Measurements from ENCODE around the gene CDC42BPG.

CDC42BPG gene

DNA sequence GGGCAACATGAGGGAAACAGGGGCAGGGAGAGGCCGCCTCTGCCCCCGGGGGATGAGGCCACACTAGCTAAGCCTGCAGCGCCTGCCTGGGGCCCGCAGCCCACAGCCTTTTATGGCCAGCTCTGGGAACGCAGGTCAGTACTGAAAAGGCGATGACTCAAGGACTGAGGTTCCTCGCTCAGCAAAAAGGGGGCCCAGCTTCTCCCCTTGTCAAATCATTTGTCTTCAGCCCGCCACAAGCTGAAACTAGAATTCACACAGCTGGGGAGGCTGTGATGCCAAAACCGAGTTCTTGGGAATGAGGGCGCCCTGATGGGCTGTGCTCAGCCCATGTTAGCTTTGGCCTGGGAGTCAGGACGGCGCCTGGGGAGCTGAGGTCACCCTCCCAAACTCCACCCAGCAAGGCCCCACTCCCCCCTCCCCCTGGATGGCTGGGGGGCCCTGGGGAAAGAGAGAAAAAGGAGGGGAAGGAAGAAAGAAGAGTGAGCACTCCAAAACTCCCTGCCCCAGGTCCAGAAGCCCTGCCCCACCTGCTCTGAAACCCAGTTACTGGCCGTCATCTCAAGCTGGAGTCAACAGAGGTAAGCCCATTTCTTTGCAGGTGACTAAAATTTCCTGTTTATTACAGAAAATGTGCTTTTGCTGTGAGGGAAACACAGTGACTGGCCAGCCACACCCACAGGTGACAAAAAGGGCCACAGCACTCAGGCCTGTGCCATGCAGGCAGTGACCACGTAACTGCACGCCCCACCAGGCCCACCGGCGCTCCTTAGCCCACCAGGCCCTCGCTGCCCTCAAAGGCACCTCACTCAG lies 20.2 kb upstream of the CDC42BPG start:
- DNase-seq: no peak

DNA sequence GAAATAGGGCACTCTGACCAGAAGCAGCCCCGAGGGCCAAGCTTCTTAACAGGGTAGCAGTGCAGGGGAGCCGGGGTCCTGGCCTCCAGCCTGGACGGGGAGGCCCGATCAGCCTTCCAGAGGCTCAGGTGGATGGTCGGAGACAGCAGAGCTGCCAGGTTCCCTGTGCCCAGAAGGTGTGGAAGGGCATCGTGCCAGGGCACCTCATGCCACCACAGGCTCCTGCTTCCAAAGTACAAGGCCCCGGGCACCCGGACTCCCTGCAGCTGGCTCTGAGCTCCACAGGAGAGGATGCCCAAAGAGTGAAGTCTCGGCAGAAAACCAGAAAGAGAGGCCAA lies 19.7 kb upstream of the CDC42BPG start:
- no peak for DNase-seq

GRCh38 chr11:64863391-64864060 lies 19.1 kb upstream of the CDC42BPG start:
- no peak for DNase-seq

- no peak for DNase-seq
Measured at GRCh38 chr11:64862987-64863390, 18.5 kb upstream of the CDC42BPG start.

DNA sequence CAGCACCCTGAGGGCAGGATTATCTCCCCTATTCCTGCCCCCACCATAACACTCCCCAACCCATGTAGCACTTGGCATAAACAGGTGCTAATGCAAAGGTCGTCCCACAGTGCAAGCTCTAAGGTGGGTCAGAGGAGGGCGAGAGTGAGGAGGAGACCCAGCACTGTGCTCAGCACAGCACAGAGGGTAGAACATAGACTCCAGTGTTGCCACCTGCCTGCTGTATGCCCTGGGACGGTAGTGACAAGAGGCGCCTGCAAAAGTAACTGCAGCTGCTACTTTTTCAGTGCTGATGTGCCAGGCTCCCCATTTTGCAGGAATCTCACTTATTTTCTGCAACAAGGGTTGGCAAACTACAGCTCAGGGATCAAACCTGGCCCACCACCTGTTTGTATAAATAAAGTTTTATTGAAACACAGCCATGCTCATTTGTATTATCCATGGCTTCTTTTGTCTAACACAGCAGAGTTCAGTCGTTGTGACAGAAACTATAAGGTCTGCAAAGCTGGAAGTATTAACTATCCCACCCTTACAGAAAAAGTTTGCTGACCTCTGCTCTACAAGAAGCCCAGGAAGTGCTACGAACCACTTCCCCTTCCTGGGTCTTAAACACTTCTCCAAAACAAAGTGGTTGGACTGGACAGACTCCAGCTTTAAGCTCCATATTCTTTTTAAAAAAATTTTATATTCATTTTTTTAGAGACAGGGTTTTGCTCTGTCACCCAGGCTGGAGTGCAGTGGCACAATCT lies 16.9 kb upstream of the CDC42BPG start:
- DNase-seq: no peak

DNA sequence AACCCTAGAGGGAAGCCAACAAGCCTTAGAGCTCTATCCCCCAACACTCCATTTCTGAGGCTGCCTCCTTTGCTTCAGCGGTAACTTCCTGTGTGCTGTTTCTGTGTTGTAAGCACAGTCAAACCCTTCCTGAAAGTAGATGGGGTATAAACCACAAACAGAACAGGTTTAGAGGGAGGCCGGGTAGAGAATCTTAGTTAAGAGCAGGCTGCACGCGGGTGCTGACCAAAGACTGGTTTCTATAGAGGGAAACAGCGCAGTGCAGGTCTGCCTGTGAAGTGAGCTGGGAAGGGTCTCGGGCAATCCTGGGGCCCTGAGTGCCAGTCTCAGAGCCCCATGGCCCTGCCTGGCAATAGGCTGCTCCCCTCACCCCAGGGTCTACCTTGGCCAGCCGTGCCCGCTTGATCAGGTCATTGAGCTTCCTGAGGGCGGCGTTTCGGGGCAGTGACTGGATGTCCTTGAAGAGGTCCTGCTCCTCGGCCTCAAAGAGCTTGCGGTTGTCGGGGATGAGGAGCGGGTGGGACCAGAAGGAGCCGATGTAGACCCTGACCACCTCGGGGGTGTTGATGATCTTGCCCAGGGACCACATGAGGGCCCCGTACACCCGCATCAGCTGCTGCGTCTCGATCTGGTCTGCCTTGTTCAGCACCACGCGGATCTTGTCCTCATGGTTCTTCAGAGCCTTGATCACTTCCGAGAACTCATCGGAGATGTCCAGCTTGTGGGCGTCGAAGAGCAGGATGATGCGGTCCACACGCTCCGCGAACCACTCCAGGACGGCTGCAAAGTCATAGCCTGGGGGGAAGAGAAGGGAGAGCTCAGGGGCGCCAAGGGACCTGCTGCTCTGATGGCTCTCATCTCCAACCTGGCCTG lies 15.3 kb upstream of the CDC42BPG start:
- no peak for DNase-seq

GRCh38 chr11:64858467-64859263 lies 14.2 kb upstream of the CDC42BPG start:
- DNase-seq: no peak

DNA sequence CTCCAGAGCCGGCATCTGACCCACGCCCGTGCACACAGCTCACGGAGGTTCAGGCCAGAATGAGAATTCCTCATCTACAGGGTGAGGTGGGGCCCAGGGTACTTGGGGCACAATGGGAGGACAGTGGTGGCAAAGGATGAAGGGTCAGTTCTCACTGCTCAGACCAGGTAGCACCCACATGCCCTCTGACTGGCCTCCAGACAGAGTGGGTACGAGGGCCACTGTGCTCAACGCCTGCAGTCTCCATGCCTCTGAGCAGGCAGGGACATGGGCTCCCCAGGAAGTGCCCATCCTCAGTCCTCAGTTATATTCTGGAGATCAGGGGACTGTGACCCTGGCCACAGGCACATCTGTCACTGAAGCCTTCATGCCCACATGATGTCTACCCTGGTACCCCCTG lies 13.0 kb upstream of the CDC42BPG start:
- no peak for DNase-seq

GRCh38 chr11:64856382-64857227 lies 12.2 kb upstream of the CDC42BPG start:
- DNase-seq: no peak

DNA sequence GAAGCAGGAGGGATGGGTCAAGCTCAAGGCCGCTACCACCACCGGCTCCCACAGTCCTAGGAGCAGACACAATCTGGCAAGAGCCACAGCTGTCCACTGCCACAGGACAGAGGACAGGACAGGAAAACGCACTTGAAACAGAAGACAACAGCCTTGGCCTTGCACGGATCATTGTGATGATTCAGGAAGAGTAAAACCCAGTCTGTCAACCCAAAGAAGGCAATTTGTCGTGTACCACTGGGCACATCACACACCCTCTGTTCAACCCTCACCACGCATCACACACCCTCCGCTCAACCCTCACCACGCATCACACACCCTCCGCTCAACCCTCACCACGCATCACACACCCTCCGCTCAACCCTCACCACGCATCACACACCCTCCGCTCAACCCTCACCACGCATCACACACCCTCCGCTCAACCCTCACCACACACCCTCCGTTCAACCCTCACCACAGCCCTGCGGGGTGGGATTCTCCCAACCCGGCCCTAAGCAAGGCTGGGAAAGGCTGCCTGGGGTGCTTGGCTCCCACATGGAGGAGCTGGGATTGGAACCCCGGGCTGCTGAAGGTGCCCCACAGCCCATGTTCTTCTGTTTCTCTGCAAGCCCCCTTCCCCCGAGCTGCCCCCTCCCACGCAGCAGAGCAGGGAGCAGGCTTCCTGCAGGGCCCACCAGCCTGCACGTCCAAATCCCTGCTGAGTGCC lies 11.3 kb upstream of the CDC42BPG start:
- DNase-seq: no peak

GRCh38 chr11:64854534-64855502 lies 10.4 kb upstream of the CDC42BPG start:
- no peak for DNase-seq

DNA sequence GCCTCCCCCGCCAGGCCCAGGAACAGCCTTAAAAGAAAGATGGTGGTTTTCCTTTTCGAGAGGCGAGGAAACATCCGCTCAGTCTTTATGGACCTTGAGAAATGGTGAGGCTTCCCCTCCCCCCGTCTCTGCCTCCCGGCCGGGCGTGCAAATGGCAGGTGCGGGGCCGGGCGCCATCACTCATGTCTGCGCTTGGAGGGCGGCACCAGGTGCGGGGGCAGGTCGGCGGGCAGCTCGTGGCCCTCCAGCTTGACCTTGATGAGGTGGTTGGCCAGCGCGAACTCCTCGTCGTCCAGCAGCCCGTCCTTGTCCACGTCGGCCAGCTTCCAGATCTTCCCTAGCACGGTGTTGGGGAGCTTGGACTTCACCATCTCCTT lies 9.7 kb upstream of the CDC42BPG start:
- DNase-seq: no peak

DNA sequence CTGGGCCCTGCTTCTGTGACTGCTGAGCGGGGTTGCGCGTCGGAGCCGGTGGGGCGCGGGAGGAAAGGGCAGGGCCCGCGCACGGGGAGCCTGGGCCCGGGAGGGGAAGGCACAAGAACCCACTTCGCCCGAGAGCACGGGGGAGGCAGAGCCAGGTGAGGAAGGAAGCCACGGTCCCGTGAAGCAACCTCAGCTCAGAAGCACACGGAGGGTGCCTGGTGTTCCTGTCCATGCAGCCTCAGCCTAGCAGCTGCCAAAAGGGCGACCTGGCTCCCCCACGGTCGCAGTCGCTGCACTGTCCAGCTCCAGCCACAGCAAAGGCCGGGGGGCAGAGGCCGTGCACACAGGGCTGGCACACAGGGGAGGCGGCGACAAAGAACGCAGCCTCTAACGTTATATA lies 9.3 kb upstream of the CDC42BPG start:
- DNase-seq: no peak

DNA sequence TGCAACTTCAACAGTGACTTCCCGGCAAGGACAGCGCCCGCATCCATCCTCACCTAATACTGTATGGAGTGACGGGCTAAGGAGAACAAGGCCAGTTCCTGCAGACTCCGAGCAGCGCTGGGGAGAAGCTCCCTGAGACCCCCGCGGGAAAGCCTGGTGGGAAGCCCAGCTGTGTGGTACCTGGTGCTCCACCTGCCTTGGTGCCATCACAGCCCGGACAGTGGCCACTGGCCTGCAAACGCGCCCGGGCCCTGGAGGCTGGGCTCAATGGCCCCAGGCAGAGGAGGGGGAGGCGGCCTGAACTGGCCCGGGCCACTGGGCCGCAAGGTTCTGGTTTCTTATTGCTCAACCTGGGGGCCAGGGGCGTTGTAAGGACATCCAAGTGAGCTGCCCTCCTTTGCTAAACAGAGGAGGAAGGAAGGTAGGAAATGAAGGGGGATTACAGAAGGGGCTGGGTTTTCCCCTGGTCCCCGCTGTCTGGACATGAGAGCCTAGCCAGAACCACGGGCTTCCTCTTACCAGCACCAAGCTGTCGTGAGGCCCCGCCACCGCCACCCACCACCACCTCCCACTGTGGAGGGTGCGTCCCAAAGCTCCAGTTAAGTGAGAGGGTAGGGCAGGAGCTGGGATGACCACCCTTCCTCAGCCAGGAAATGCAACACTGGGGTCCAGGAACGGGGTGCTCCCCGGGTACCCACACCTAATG lies 8.5 kb upstream of the CDC42BPG start:
- no peak for DNase-seq

DNA sequence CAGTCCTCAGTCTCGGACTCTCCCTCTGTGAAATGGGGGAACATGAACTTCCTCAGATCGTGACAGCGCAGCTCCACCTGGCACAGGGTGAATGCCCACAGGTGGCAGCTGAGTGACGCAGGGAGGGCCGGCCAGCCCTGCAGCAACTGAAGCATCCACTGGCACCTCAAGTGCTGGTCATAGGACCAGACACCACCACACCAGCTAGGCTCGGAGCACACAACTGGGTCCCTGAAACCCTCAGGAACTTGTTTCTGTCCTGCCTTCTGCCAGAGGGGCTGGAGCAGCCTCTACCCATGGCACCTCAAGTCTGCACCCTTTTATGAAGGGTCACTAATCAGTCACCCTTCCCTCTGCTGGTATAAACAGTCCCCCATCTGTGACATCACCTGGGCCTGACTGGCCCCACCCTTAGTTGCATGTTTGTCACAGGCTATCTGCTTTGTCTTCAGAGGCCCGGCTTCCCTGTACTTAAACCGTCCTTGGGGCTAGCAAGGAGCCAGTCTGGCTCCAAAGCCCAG lies 7.4 kb upstream of the CDC42BPG start:
- no peak for DNase-seq

DNA sequence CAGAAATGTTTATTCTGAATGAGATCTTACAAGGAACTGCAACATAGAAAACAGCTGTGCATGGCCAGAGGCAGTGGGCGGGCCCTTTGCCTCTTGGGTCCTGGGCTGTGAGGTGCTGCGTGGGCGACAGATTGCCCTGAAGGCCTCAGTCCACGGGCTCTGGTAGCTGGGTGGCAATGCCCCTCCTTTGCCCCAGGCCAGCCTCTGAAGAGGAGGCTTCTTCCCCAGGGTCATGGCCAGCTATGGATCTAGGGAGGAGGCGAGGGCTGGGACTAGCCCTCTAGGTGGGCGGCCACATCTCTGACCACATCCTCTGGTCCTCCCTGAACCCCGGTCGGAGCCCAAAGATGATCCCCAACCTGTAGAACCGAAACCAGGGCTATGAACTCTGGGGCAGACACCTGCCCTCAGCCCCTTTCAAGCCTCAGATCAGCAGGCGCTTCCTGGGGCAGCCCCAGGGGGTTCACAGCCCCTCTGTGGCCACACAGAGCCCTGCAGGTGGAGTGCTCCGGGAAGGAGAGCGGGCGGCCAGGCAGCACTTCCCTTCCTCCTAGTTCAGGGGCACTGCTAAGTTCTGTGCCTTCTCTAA lies 6.6 kb upstream of the CDC42BPG start:
- DNase-seq: no peak

GRCh38 chr11:64849598-64850356 lies 5.3 kb upstream of the CDC42BPG start:
- no peak for DNase-seq

Measured in NCI-H2171 treated with DMSO at 0.1 percent for 48 hours (cell line).